ENCODE measurements around the gene PACSIN2. TPM values are rescaled to one million over a fixed set of nuclear protein-coding genes. Genes with fewer than 3 reads are reported as not detected.

PACSIN2 gene
- total RNA-seq, 1 experiment from 2014 or later, result 60.2 TPM

DNA sequence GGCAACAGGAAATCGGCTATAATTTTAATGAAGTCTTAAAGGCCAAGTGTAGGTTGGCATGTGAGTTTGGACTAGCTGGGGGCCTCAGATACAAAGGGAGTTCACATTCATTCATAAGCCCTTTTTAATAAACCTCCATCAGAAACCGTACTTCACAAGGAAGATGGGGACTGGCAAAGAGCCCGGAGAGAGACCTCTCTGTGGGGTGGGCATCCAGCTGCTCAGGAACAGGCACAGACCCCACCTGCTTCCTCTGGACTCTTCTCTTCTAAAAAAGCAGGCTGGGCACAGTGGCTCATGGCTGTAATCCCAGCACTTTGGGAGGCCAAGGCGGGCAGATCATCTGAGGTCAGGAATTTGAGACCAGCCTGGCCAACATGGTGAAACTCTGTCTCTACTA is 154.0 kb downstream of the PACSIN2 start:
- ATAC-seq, result no peak
- intact Hi-C loops (cut with micrococcal nuclease; ENCODE audit: unreplicated experiment) (no loop called here), in situ Hi-C loops (cut with HindIII; ENCODE audit: low pct_unique_long_range_greater_than_20kb, low sequenced_read_pairs) (no loop called here)
- H3K9me3 ChIP-seq (ENCODE audit: control insufficient read depth, insufficient read depth, low read depth, low read length), result no peaks in the 10 kb centered on the region
- no TSS peak for BruUV-seq (replicated peaks)
- H3K4me1 ChIP-seq (ENCODE audit: control insufficient read depth, insufficient read depth, low read length), result no peaks in the 10 kb centered on the region
- H3K4me3 ChIP-seq (ENCODE audit: low read depth in 2 of 2, low read length in 2 of 2), result no peak overlapping the region
- POLR2A ChIA-PET, result no interaction called here
- H3K27ac ChIP-seq (ENCODE audit: low read length), result no peak overlapping the region
- TF ChIP-seq POLR2AphosphoS5 (IDR thresholded peaks at IDR 0.05; ENCODE audit: low read depth, low read length), result no peak
- TF ChIP-seq SIN3A (IDR thresholded peaks at IDR 0.05; ENCODE audit: borderline replicate concordance, insufficient read depth, low read depth, low read length), result no peak
- TF ChIP-seq TCF7L2 (IDR thresholded peaks at IDR 0.05; ENCODE audit: low read depth, low read length), result no peak
- no peaks in the 10 kb centered on the region for H3K36me3 ChIP-seq (ENCODE audit: control insufficient read depth, insufficient read depth, low read length)
- CTCF ChIA-PET, result no interaction called here
- no peak for DNase-seq (ENCODE audit: low read depth, low spot score)
- H3K27me3 ChIP-seq (ENCODE audit: control insufficient read depth, insufficient read depth, low read length), result no peaks in the 10 kb centered on the region

DNA sequence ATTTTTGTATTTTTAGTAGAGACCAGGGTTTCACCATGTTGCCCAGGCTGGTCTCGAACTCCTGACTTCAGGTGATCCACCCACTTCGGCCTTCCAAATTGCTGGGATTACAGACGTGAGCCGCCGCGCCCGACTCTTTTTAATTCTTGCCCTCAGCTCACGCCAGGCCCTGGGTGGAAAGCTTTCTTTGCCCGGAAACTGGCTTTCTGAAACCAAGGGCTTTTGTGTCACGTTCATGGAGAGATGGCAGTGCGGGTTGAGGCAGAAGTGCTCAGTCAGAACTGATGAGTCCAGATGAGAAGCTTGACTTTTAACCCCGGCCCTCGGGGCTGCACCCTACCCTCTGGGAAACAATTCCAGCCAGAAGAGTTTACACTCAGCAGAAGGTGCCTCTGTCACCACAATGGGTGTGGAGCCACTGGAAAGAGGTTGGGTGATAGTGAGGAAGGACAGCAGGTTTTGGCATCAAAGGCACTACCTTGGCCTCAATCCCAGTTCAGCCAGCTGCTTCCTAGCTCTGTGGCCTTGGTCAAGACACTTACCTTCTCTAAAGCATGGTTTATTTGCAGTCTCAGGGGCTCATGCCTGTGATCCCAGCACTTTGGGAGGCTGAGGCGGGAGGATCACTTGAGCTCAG is 157.0 kb downstream of the PACSIN2 start:
- POLR2A ChIA-PET, result no interaction called here
- BruUV-seq (replicated peaks), result no TSS peak

More for the DNA sequence above, 157.0 kb downstream of the PACSIN2 start:
- Histone ChIP-seq H3K27ac (ENCODE audit: low read length) (no peak overlapping the region; the same call in 1 of the 2 replicates), H3K9me3 (ENCODE audit: control insufficient read depth, insufficient read depth, low read depth, low read length) (no peaks in the 10 kb centered on the region), H3K36me3 (ENCODE audit: control insufficient read depth, insufficient read depth, low read length) (no peaks in the 10 kb centered on the region), H3K4me3 (ENCODE audit: low read depth in 2 of 2, low read length in 2 of 2) (no peak overlapping the region), H3K4me1 (ENCODE audit: control insufficient read depth, insufficient read depth, low read length) (peaks cover 6% of the 10 kb centered on the region), H3K27me3 (ENCODE audit: control insufficient read depth, insufficient read depth, low read length) (no peaks in the 10 kb centered on the region)
- no peak for DNase-seq (ENCODE audit: low read depth, low spot score)
- TF ChIP-seq POLR2AphosphoS5 (IDR thresholded peaks at IDR 0.05; ENCODE audit: low read depth, low read length) (no peak), SIN3A (IDR thresholded peaks at IDR 0.05; ENCODE audit: borderline replicate concordance, insufficient read depth, low read depth, low read length) (no peak), TCF7L2 (IDR thresholded peaks at IDR 0.05; ENCODE audit: low read depth, low read length) (no peak)
- TF ChIP-seq, protein P1, sequence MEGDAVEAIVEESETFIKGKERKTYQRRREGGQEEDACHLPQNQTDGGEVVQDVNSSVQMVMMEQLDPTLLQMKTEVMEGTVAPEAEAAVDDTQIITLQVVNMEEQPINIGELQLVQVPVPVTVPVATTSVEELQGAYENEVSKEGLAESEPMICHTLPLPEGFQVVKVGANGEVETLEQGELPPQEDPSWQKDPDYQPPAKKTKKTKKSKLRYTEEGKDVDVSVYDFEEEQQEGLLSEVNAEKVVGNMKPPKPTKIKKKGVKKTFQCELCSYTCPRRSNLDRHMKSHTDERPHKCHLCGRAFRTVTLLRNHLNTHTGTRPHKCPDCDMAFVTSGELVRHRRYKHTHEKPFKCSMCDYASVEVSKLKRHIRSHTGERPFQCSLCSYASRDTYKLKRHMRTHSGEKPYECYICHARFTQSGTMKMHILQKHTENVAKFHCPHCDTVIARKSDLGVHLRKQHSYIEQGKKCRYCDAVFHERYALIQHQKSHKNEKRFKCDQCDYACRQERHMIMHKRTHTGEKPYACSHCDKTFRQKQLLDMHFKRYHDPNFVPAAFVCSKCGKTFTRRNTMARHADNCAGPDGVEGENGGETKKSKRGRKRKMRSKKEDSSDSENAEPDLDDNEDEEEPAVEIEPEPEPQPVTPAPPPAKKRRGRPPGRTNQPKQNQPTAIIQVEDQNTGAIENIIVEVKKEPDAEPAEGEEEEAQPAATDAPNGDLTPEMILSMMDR (IDR thresholded peaks at IDR 0.05), result no peak
- TF ChIP-seq, protein P2, sequence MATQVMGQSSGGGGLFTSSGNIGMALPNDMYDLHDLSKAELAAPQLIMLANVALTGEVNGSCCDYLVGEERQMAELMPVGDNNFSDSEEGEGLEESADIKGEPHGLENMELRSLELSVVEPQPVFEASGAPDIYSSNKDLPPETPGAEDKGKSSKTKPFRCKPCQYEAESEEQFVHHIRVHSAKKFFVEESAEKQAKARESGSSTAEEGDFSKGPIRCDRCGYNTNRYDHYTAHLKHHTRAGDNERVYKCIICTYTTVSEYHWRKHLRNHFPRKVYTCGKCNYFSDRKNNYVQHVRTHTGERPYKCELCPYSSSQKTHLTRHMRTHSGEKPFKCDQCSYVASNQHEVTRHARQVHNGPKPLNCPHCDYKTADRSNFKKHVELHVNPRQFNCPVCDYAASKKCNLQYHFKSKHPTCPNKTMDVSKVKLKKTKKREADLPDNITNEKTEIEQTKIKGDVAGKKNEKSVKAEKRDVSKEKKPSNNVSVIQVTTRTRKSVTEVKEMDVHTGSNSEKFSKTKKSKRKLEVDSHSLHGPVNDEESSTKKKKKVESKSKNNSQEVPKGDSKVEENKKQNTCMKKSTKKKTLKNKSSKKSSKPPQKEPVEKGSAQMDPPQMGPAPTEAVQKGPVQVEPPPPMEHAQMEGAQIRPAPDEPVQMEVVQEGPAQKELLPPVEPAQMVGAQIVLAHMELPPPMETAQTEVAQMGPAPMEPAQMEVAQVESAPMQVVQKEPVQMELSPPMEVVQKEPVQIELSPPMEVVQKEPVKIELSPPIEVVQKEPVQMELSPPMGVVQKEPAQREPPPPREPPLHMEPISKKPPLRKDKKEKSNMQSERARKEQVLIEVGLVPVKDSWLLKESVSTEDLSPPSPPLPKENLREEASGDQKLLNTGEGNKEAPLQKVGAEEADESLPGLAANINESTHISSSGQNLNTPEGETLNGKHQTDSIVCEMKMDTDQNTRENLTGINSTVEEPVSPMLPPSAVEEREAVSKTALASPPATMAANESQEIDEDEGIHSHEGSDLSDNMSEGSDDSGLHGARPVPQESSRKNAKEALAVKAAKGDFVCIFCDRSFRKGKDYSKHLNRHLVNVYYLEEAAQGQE (IDR thresholded peaks at IDR 0.05; ENCODE audit: insufficient read depth in 1 of 2, low read depth in 2 of 2, low read length in 1 of 2), result no peak
- intact Hi-C loops (cut with micrococcal nuclease; ENCODE audit: unreplicated experiment), result no loop called here
- in situ Hi-C loops (cut with HindIII; ENCODE audit: low pct_unique_long_range_greater_than_20kb, low sequenced_read_pairs), result no loop called here
- no peak for ATAC-seq
- CTCF ChIA-PET, result no interaction called here
